Measurements from ENCODE around the gene TGFBI. TPM values are rescaled to one million over a fixed set of nuclear protein-coding genes. Genes with fewer than 3 reads are reported as not detected.

The TGFBI gene
- total RNA-seq, 3 donors from 2014 or later: 0.81 to 0.84 (median 0.82) TPM

DNA sequence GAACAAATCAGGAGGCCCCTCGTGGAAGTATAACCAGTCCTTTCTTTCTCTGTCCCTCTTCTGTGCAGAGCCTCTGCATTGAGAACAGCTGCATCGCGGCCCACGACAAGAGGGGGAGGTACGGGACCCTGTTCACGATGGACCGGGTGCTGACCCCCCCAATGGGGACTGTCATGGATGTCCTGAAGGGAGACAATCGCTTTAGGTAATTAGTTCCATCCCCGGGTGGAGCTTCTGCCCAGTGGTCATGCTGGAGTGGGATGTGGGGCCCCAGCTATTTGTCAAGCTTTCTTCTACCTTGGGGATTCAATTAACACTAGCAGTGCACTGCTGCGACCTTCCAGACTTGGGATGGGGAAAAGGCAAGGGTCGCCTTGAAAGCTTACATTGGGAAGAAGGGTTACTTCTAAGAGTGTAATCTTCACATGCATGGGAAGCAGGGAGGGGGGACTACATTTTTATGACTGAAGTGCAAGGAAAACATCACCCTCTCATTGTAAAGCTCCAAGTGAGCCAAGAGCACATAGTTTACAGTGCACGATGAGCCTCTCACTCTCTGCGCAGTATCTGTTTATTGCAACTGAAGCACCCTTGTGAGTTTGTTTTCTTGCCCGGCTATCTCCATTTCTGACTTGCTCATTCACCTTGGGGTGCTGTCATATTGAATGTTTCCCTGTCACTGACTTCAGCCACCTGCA lies 27.0 kb downstream of the TGFBI start:
- no peak for DNase-seq
- no peak for ATAC-seq
- H3K4me1 Mint-ChIP-seq (ENCODE audit: low read depth): no peaks in the 10 kb centered on the region
- no peak overlapping the region for H3K4me3 Mint-ChIP-seq
- H3K27me3 Mint-ChIP-seq (ENCODE audit: low read depth): peaks cover 4% of the 10 kb centered on the region
- no peaks in the 10 kb centered on the region for H3K9me3 Mint-ChIP-seq
- H3K36me3 Mint-ChIP-seq (ENCODE audit: insufficient read depth): no peaks in the 10 kb centered on the region

DNA sequence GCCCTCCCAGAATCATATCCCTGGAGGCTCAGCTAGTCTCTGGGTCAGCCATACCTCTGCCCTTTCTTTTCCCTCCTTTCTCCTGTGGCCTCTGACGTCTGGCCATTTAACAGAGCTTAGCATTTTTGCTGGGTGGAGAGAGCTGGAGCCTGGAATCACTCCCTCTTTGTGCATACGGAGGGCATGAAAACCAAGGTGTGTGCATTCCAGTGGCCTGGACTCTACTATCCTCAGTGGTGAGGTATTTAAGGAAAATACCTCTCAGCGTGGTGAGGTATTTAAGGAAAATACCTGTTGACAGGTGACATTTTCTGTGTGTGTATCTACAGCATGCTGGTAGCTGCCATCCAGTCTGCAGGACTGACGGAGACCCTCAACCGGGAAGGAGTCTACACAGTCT lies 27.5 kb downstream of the TGFBI start:
- H3K4me1 Mint-ChIP-seq (ENCODE audit: low read depth): no peaks in the 10 kb centered on the region

DNA sequence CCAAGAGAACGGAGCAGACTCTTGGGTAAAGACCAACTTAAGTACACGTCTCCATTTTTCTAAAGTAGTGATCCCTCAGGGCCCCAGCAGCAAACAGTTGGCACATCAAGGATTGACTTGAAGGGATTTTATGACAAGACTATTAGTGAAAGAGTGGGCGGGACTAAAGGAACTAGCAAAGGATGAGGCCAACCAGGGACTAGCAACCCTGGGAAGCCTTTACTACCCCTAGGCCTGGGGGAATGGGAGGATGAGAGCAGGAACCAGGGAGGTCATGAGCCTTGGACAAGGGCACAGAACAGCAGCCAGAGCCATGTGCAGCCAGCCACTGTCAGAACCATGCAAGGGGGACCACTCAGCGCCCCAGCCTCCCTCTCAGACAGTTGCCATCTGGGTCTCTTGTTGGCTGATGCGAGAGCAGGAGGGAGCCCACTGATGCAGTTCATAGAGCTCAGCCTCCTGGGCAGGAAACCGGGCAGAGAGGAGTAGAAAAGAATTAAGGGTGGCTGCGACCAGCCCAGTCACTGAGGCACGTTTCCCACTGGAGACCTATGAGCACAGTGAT lies 28.1 kb downstream of the TGFBI start:
- no peaks in the 10 kb centered on the region for H3K9me3 Mint-ChIP-seq
- H3K4me3 Mint-ChIP-seq: no peak overlapping the region
- DNase-seq (no peak), ATAC-seq (no peak)
- H3K36me3 Mint-ChIP-seq (ENCODE audit: insufficient read depth): no peaks in the 10 kb centered on the region
- no peaks in the 10 kb centered on the region for H3K4me1 Mint-ChIP-seq (ENCODE audit: low read depth)
- peaks cover 4% of the 10 kb centered on the region for H3K27me3 Mint-ChIP-seq (ENCODE audit: low read depth)

More for the DNA sequence above, 27.5 kb downstream of the TGFBI start:
- no peak for ATAC-seq
- H3K36me3 Mint-ChIP-seq (ENCODE audit: insufficient read depth): no peaks in the 10 kb centered on the region
- H3K4me3 Mint-ChIP-seq: no peak overlapping the region
- DNase-seq: no peak
- no peaks in the 10 kb centered on the region for H3K9me3 Mint-ChIP-seq
- peaks cover 4% of the 10 kb centered on the region for H3K27me3 Mint-ChIP-seq (ENCODE audit: low read depth)

DNA sequence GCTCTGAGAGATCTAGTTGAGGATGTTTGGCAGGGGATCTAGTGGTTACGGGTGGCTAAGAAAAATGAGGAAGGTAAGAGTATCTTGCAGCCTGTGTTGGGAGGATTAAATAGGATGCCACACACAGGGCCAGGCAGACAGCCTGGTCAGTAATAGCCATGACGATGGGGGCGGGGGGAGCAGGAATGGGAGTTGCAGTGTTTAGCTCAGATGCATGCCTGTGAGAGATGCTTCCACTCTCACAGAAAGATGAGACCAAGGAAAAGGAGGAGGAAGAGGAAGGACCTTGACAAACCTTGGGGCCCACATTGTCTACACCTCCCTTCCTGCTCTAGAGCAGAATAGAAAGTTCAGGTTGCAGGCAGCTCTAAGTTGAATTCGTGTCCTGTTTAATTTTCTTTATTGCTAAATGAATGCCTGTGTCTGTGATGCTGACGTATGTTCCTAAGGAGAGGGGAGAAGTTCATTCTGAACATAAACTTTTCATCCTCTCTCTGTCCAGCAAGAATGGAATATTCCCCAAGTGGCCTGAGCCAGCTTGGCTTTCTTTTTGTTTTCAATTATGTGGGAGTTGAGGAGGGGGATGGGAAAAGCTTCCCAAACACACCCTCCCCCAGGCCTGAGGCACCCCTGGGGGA lies 28.7 kb downstream of the TGFBI start:
- peaks cover 4% of the 10 kb centered on the region for H3K27me3 Mint-ChIP-seq (ENCODE audit: low read depth)
- ATAC-seq (no peak), DNase-seq (no peak)
- H3K36me3 Mint-ChIP-seq (ENCODE audit: insufficient read depth): no peaks in the 10 kb centered on the region
- no peak overlapping the region for H3K4me3 Mint-ChIP-seq
- H3K4me1 Mint-ChIP-seq (ENCODE audit: low read depth): no peaks in the 10 kb centered on the region
- no peaks in the 10 kb centered on the region for H3K9me3 Mint-ChIP-seq

DNA sequence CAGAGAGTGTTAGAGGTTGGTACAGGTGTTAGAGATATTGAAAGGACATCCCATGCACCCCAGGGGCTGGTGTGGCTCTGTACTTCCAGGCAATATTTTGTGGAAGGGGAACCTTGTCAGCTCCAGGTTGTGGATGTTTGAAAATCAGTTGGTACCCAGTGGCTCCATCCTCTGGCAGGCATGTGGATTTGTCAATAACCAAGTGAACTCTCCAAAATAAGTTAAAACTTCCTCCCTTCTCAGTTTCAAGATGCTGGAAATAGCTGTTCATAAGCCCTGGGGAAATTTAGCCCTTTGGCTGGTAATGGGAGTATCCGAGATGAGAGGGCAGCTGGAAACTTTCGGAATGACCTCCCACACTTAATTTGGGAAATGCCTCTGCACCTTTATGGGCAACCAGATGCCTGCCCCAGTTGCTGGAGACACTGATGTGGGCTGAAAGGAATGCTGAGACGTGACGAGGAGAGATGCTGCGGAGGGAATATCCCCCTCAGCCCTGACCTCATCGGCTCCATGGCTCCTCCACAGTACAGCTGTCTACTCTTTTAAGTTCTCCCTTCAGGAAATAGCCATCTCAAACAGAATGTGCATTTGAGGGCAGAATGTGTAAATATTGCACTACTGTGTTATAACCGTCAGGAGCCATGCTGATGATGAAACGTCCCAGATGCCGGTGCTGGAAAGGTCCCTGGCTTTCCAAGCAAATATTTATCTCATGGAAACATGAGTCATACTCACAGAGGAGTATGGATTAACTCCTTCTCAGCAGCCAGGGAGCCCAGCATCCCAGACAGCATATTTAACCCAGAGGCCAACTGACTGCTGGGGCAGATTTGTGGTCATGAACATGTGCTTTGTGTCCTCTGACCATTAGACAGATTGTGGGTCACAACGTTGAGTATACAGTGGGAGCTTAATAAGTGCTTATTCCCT lies 29.5 kb downstream of the TGFBI start:
- H3K36me3 Mint-ChIP-seq (ENCODE audit: insufficient read depth): no peaks in the 10 kb centered on the region
- H3K4me1 Mint-ChIP-seq (ENCODE audit: low read depth): no peaks in the 10 kb centered on the region
- peaks cover 4% of the 10 kb centered on the region for H3K27me3 Mint-ChIP-seq (ENCODE audit: low read depth)
- ATAC-seq (no peak), DNase-seq (no peak)
- no peak overlapping the region for H3K4me3 Mint-ChIP-seq
- no peaks in the 10 kb centered on the region for H3K9me3 Mint-ChIP-seq

DNA sequence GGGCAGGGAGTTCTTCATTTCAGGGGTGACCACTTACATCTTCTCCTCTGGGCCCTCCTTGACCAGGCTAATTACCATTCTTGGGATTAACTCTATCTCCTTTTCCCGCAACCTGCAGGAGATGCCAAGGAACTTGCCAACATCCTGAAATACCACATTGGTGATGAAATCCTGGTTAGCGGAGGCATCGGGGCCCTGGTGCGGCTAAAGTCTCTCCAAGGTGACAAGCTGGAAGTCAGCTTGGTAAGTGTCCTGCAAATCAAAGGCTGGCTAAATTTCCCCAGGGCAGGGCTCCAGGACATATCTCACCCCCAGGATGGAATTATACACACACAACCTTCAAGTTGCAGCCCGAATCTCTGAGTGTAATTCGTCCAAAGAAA lies 30.2 kb downstream of the TGFBI start:
- Mint-ChIP-seq H3K36me3 (ENCODE audit: insufficient read depth) (no peaks in the 10 kb centered on the region), H3K4me3 (no peak overlapping the region), H3K4me1 (ENCODE audit: low read depth) (no peaks in the 10 kb centered on the region), H3K9me3 (no peaks in the 10 kb centered on the region), H3K27me3 (ENCODE audit: low read depth) (peaks cover 4% of the 10 kb centered on the region)
- DNase-seq (no peak), ATAC-seq (no peak)

DNA sequence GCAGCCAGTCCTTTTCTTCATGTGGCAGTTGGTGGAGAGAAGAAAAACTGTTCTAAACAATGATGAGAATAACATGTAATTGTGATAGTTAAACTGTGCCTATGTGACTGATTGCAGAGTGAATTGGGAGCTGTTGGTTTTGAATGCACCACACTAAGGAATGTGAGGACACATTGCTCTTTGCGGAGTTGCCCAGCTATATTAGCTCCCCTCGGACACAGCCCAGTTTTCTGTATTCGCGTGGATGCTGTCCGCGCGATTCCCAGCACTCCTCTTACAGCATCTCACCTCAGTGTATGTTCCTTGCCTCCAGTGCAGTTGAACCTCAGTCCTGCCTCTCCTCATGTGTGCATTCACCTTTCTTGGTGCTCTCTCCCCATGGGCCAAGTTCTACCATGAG lies 32.2 kb downstream of the TGFBI start:
- Mint-ChIP-seq H3K4me1 (ENCODE audit: low read depth) (no peaks in the 10 kb centered on the region), H3K9me3 (no peaks in the 10 kb centered on the region), H3K36me3 (ENCODE audit: insufficient read depth) (no peaks in the 10 kb centered on the region), H3K4me3 (no peak overlapping the region), H3K27me3 (ENCODE audit: low read depth) (peaks cover 3% of the 10 kb centered on the region)
- no peak for DNase-seq
- ATAC-seq: no peak

DNA sequence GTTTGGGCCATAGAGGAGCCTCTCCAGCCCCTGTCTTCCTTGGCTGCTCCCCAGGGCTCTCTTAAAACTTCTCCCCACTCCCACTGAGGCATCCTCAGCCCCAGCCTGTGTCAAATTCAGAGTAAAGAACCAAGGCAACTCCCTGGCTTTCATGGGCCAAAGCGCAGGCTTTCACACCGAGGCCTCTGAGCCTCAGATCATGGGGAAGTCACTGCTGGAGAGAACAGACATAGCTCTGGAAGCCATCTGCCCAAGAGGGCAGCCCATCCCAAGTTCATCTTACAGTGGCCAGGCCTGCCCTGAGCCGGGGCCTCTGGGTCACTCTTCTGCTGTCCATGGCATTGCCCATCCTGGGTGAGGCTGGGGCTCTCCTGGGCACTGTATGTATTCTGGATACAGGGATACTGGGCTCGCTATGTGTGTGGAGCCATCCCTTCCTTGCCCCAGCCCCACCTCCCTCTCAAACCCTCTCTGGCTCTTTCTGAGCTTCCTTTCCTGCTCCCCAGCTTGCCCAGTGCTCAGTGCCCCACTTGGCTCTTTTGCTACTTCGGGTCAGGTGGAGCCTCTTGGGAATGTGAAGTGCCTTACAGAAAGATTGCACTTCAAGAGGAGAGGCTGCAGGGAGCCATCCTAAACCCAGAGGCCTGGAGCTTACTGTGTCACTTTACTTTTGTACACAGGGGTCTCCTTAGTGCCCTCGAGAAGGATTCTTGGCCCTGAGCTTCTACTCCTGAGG lies 33.0 kb downstream of the TGFBI start:
- no peak overlapping the region for H3K4me3 Mint-ChIP-seq
- no peak for ATAC-seq
- no peaks in the 10 kb centered on the region for H3K36me3 Mint-ChIP-seq (ENCODE audit: insufficient read depth)
- H3K27me3 Mint-ChIP-seq (ENCODE audit: low read depth): no peaks in the 10 kb centered on the region
- no peak for DNase-seq
- no peaks in the 10 kb centered on the region for H3K4me1 Mint-ChIP-seq (ENCODE audit: low read depth)
- no peaks in the 10 kb centered on the region for H3K9me3 Mint-ChIP-seq

DNA sequence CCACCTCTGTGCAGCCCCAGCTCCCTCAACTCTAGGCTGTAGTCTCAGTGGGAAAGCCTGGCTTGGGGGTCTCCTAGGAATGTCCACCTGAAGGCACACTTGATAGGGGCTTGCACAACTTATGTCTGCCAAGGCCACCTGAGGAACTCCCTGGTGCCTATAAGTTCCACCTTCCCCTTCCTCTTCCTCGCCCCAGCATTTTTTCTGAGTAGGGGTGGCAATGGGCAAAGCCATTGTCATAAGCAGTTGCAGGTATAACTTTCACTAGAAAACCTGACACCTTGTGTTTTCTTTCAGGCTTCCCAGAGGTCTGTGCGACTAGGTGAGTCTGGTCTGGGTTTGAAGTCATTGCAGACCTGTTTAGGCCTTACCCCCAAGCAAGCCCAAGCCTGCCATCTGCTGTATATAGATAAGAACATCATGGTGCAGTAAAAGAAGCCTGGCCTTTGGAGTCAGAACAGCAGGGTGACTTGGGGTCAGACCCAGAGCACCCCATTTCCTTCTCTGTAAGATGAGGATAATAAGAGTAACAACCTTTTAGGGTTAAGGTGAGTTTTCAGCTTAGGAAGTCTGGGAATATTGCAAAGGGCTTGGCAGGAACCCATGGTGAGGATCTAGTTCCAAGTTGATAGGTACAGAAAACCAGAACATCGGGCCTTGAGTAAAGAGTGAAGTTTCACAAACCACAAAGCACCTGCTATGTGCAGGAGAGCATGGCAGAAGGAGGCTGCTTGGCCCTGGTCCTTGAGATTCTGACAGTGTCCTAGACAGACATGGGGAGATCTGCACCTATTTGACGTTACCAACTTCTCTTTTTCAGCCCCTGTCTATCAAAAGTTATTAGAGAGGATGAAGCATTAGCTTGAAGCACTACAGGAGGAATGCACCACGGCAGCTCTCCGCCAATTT lies 33.8 kb downstream of the TGFBI start:
- no peak overlapping the region for H3K4me3 Mint-ChIP-seq
- no peaks in the 10 kb centered on the region for H3K4me1 Mint-ChIP-seq (ENCODE audit: low read depth)
- H3K9me3 Mint-ChIP-seq: no peaks in the 10 kb centered on the region
- no peaks in the 10 kb centered on the region for H3K36me3 Mint-ChIP-seq (ENCODE audit: insufficient read depth)
- ATAC-seq: no peak
- H3K27me3 Mint-ChIP-seq (ENCODE audit: low read depth): no peaks in the 10 kb centered on the region
- no peak for DNase-seq

DNA sequence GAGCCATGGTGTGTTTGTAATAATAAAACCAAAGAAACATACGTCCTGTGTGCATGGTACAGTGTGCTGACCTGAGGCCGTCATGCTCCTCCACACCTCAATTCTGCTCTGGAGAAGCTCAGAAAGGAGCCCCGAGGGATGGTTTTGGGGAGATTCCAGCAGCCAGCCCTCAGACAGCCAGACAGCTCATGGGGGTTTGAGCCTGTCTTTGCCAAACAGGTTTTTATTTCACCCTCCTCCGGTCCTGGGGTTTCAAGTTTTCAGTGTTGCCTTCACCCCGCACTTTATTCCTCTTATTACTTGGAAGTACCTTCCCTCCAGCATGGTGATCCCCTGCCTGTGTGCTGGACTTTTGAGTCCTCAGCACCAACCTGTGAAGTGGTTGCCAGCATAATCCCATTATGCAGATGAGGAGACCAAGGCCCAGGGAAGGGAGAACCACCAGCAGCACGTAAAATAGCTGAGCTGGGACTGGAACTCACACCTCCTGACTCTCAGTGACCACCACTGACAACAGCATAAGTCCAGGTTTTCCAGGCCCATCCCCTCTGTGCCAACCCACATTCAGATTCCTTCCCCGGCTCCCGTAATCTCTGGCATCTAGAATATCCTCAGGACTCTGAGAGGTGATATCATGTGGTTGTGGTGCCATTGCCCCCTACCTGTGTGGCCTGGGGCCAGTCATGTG lies 35.1 kb downstream of the TGFBI start:
- DNase-seq: no peak
- Mint-ChIP-seq H3K36me3 (ENCODE audit: insufficient read depth) (no peaks in the 10 kb centered on the region), H3K9me3 (peaks cover 3% of the 10 kb centered on the region), H3K27me3 (ENCODE audit: low read depth) (no peaks in the 10 kb centered on the region), H3K4me1 (ENCODE audit: low read depth) (no peaks in the 10 kb centered on the region), H3K4me3 (no peak overlapping the region)
- no peak for ATAC-seq

DNA sequence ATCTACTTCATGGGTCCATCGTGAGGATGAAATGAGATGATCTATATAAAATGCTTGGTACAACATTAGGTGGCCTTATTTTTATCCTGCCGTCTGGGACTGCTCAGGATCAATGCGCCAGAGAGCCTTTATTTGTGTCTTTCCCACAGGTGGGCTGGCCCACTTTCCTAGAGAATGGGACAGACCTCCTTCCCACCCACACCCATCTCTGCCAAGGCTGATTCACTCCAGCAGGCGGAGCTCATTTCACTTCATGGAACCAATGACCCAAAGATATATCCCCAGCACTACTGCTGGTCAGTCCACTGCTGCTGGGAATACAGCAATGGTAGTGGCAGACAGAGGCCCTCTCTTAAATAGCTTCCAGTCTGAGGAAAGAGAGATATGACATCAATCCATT lies 35.7 kb downstream of the TGFBI start:
- no peak overlapping the region for H3K4me3 Mint-ChIP-seq

DNA sequence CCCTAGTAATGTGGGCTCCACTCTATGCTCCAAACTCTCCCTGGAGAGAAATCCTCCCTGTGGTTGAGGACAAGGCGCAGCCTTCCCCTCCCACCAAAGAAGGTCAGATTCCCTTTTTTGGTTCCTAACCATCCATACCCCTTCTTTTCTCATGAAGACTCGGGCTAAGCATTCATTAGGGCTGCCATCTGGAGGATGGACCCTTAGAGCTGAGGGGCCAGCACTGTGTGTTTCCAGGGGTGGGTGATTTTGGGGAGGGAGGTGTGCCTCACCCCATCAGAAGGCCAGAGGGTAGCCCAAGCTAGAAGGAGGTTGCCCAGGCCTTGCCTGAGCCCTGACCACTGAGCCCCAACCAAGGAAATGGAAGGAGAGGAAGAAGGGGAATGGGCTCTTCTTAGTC lies 36.8 kb downstream of the TGFBI start:
- ATAC-seq (no peak), DNase-seq (no peak)
- no peaks in the 10 kb centered on the region for H3K27me3 Mint-ChIP-seq (ENCODE audit: low read depth)
- H3K9me3 Mint-ChIP-seq: peaks cover 6% of the 10 kb centered on the region
- H3K4me3 Mint-ChIP-seq: no peak overlapping the region
- no peaks in the 10 kb centered on the region for H3K36me3 Mint-ChIP-seq (ENCODE audit: insufficient read depth)
- no peaks in the 10 kb centered on the region for H3K4me1 Mint-ChIP-seq (ENCODE audit: low read depth)

More for the DNA sequence above, 35.7 kb downstream of the TGFBI start:
- Mint-ChIP-seq H3K27me3 (ENCODE audit: low read depth) (no peaks in the 10 kb centered on the region), H3K9me3 (peaks cover 6% of the 10 kb centered on the region), H3K36me3 (ENCODE audit: insufficient read depth) (no peaks in the 10 kb centered on the region), H3K4me1 (ENCODE audit: low read depth) (no peaks in the 10 kb centered on the region)
- no peak for DNase-seq
- no peak for ATAC-seq

Measured in activated T-cell treated with anti-CD3 and anti-CD28 coated beads, Interleukin-2, amount 50 U/mL, for 4 hours (primary cell).